AG04450 (cell line): Measurements from ENCODE around the gene PPP1R26. TPM values are rescaled to one million over a fixed set of nuclear protein-coding genes. Genes with fewer than 3 reads are reported as not detected.

Experiments
- CTCF ChIA-PET: fragments of 300-600, 350-600 bp; formaldehyde crosslinking; extraction: SDS; loops from one replicate; lab custom pipeline; 2022; ENCODE audit warnings: antibody characterized with exemption, inconsistent platforms; lab: Charles Lee
- POLR2A ChIA-PET: fragments of 350-600 bp; formaldehyde crosslinking; extraction: SDS; loops from one replicate; lab custom pipeline; 2021; ENCODE audit warnings: antibody characterized with exemption, inconsistent platforms; lab: Yijun Ruan, JAX
- DNase-seq: peaks from one replicate; pipeline ENCODE4 v3.0.0-alpha.2; 2011; ENCODE audit warnings: low read depth, low spot score
- H3K27ac ChIP-seq: one replicate; pipeline ENCODE4 v1.5.1; 2012; ENCODE audit warnings: low read depth, low read length, control low read depth
- H3K27me3 ChIP-seq: one replicate; pipeline ENCODE4 v1.6.0; 2012; ENCODE audit warnings: low read length; ENCODE audit not compliant: control insufficient read depth, insufficient read depth
- H3K4me3 ChIP-seq: 2 replicates; pipeline ENCODE4 v1.5.1; 2011; ENCODE audit warnings: mild to moderate bottlenecking, low read depth, low read length, control low read depth
- H3K9me3 ChIP-seq: 2 replicates; pipeline ENCODE4 v1.5.1; 2012; ENCODE audit warnings: low read length; ENCODE audit not compliant: control insufficient read depth, insufficient read depth
- polyA plus RNA-seq: library from polyadenylated mRNA; depleted of rRNA; stranded (reverse); fragments of >200 nt; gene quantifications from 2 replicates; pipeline ENCODE4 v1.2.3, GENCODE V29; 2011
- TF ChIP-seq, protein P1 (sequence below): IDR thresholded peaks from 2 replicates; pipeline ENCODE4 v1.5.1; 2011; ENCODE audit warnings: low read depth, low read length, control low read depth, inconsistent platforms

Gene PPP1R26
- polyA plus RNA-seq, 1 experiment = 3.3 TPM

DNA sequence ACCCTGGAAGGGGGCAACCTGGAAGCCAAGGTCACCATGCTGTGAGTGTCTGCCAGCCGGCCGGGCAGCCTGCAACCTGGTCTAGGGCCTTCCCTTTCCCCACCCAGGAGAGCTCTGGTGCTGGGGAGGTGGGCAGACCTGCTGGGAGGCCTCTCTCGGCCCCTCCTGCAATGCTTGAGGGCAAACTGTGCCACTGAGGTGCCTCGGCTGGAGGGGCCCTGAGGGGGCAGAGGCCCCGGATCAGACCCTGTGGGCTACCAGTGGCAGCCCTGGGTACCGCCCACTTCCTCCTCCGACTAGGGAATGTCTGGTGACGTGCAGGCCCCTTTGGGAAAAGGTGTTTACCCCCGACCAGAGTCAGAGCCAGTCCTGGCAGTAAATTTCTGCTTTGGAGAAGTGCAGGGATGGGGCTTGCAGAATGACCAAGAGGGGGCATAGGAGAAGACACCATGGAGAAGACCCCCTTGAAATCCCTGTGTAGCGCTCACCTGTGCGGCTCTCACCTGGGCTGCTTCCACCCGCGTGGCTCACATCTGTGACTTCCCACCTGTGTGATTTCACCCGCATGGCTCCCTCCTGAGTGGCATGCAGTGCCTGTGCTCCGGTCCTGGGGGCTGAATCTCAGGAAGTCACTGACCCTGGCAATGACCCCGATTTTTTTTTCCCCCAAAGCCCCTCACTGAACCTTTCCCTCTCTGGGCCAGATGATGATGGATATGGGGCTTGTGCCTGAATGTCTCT lies 42.7 kb downstream of the PPP1R26 start:
- no peaks in the 10 kb centered on the region; the same call in 1 of the 2 replicates for H3K9me3 ChIP-seq
- H3K4me3 ChIP-seq = no peak overlapping the region
- ChIA-PET POLR2A (no interaction called here), CTCF (interaction anchor here (1.4 kb wide), 1 partner anchor 18 kb away, joined by 3 read pairs; no protein-coding TSS in a partner anchor)
- DNase-seq = no peak
- TF ChIP-seq, protein P1, sequence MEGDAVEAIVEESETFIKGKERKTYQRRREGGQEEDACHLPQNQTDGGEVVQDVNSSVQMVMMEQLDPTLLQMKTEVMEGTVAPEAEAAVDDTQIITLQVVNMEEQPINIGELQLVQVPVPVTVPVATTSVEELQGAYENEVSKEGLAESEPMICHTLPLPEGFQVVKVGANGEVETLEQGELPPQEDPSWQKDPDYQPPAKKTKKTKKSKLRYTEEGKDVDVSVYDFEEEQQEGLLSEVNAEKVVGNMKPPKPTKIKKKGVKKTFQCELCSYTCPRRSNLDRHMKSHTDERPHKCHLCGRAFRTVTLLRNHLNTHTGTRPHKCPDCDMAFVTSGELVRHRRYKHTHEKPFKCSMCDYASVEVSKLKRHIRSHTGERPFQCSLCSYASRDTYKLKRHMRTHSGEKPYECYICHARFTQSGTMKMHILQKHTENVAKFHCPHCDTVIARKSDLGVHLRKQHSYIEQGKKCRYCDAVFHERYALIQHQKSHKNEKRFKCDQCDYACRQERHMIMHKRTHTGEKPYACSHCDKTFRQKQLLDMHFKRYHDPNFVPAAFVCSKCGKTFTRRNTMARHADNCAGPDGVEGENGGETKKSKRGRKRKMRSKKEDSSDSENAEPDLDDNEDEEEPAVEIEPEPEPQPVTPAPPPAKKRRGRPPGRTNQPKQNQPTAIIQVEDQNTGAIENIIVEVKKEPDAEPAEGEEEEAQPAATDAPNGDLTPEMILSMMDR = no peak
- no peak overlapping the region for H3K27ac ChIP-seq
- H3K27me3 ChIP-seq = peaks cover 6% of the 10 kb centered on the region

GRCh38 chr9:135522931-135523330 lies 43.3 kb downstream of the PPP1R26 start:
- peaks cover 6% of the 10 kb centered on the region for H3K27me3 ChIP-seq
- no peak overlapping the region for H3K27ac ChIP-seq
- ChIA-PET CTCF (interaction anchor here (1.4 kb wide), 1 partner anchor 18 kb away, joined by 3 read pairs; no protein-coding TSS in a partner anchor), POLR2A (no interaction called here)
- no peak for DNase-seq
- no peaks in the 10 kb centered on the region; the same call in 1 of the 2 replicates for H3K9me3 ChIP-seq
- no peak overlapping the region for H3K4me3 ChIP-seq
- TF ChIP-seq, protein P1 = no peak

- ChIA-PET POLR2A (no interaction called here), CTCF (interaction anchor here (1.4 kb wide), 1 partner anchor 19 kb away, joined by 3 read pairs; no protein-coding TSS in a partner anchor)
- no peak overlapping the region for H3K27ac ChIP-seq
- no peaks in the 10 kb centered on the region; the same call in 1 of the 2 replicates for H3K9me3 ChIP-seq
- peaks cover under 1% of the 10 kb centered on the region for H3K27me3 ChIP-seq
- TF ChIP-seq, protein P1 = no peak
- no peak for DNase-seq
- no peak overlapping the region for H3K4me3 ChIP-seq
Observed at GRCh38 chr9:135523521-135524129, 44.0 kb downstream of the PPP1R26 start.

- Histone ChIP-seq H3K4me3 (no peak overlapping the region), H3K27ac (no peak overlapping the region), H3K9me3 (no peaks in the 10 kb centered on the region; the same call in 1 of the 2 replicates), H3K27me3 (no peaks in the 10 kb centered on the region)
- TF ChIP-seq, protein P1 = no peak
- POLR2A ChIA-PET = no interaction called here
- CTCF ChIA-PET = interaction anchor here (1.4 kb wide), 1 partner anchor 20 kb away, joined by 3 read pairs; no protein-coding TSS in a partner anchor
- DNase-seq = no peak
Observed at GRCh38 chr9:135524130-135524861, 44.7 kb downstream of the PPP1R26 start.
